Retinal pigment epithelial cell (primary cell): ENCODE results near the gene PRCC.

ENCODE experiments used
- DNase-seq: peaks from one replicate; pipeline ENCODE4 v3.0.0-alpha.2; 2010; ENCODE audit warnings: low read depth
- H3K4me3 ChIP-seq: 2 replicates; pipeline ENCODE4 v1.5.1; 2011; ENCODE audit warnings: mild to moderate bottlenecking, low read length, control low read depth, moderate library complexity
- CTCF ChIP-seq: conservative IDR thresholded peaks from 2 replicates; pipeline ENCODE4 v1.5.1; 2011; ENCODE audit warnings: low read depth, low read length, control low read depth, inconsistent platforms

Gene PRCC

GRCh38 chr1:156801409-156802121, 34.2 kb downstream of the PRCC start:
- no peak for DNase-seq
- TF ChIP-seq CTCF, result peak; percentile 51
- no peak overlapping the region for H3K4me3 ChIP-seq

- no peak for TF ChIP-seq CTCF
- no peak for DNase-seq
- H3K4me3 ChIP-seq, result no peak overlapping the region
Observed at GRCh38 chr1:156802421-156802935, 35.1 kb downstream of the PRCC start.

GRCh38 chr1:156803086-156803851, 35.9 kb downstream of the PRCC start:
- DNase-seq, result no peak
- no peak overlapping the region for H3K4me3 ChIP-seq
- no peak for TF ChIP-seq CTCF

- no peak for DNase-seq
- TF ChIP-seq CTCF, result no peak
- no peak overlapping the region for H3K4me3 ChIP-seq
Observed at GRCh38 chr1:156804026-156804425, 36.7 kb downstream of the PRCC start.

- peak; percentile 90 for DNase-seq
- H3K4me3 ChIP-seq, result no peak overlapping the region
- TF ChIP-seq CTCF, result no peak
Observed at GRCh38 chr1:156804572-156805243, 37.4 kb downstream of the PRCC start.

- H3K4me3 ChIP-seq, result no peak overlapping the region
- no peak for TF ChIP-seq CTCF
- DNase-seq, result no peak
Observed at GRCh38 chr1:156805766-156806511, 38.6 kb downstream of the PRCC start.
